WTC11 (cell line): ENCODE measurements around the gene VPS8. TPM values are rescaled to one million over a fixed set of nuclear protein-coding genes. Genes with fewer than 3 reads are reported as not detected.

ENCODE experiments used
- ATAC-seq: fragments of 200-7000 bp; cut with Tn5 transposase; 2 replicates; pipeline ENCODE4 v1.10.0; 2021; ENCODE audit warnings: mild to moderate bottlenecking, moderate library complexity
- CTCF ChIA-PET: fragments of 300-600 bp; sonication (Branson Sonifier 250); formaldehyde crosslinking; loops from one replicate; lab custom pipeline; 2021; ENCODE audit warnings: antibody characterized with exemption; lab: Charles Lee
- POLR2A ChIA-PET: fragments of 350-600 bp; sonication (Branson Sonifier 250); formaldehyde crosslinking; loops from one replicate; lab custom pipeline; 2021; ENCODE audit warnings: antibody characterized with exemption; lab: Charles Lee
- DNase-seq: peaks from one replicate; pipeline ENCODE4 v3.0.0; 2021; ENCODE audit warnings: low spot score
- H3K27ac Mint-ChIP-seq: 2 replicates; pipeline ENCODE4 v1.8.0; 2021; ENCODE audit warnings: mixed read lengths
- H3K27me3 Mint-ChIP-seq: 2 replicates; pipeline ENCODE4 v1.8.0; 2021; ENCODE audit warnings: low read depth, mild to moderate bottlenecking, moderate library complexity, mixed read lengths
- H3K36me3 Mint-ChIP-seq: 2 replicates; pipeline ENCODE4 v1.8.0; 2021; ENCODE audit warnings: mixed read lengths
- H3K4me1 Mint-ChIP-seq: 2 replicates; pipeline ENCODE4 v1.8.0; 2022; ENCODE audit warnings: mixed read lengths
- H3K4me3 Mint-ChIP-seq: 2 replicates; pipeline ENCODE4 v1.8.0; 2021; ENCODE audit warnings: mild to moderate bottlenecking, moderate library complexity, mixed read lengths
- H3K9me3 Mint-ChIP-seq: 2 replicates; pipeline ENCODE4 v1.8.0; 2021; ENCODE audit warnings: mixed read lengths
- CREB1 ChIP-seq: sonication (generic); formaldehyde crosslinking; IDR thresholded peaks from 2 replicates; pipeline ENCODE4 v1.8.0; 2023; ENCODE audit warnings: mild to moderate bottlenecking, missing genetic modification reagents
- JUN ChIP-seq: sonication (generic); formaldehyde crosslinking; IDR thresholded peaks from 2 replicates; pipeline ENCODE4 v1.8.0; 2023; ENCODE audit warnings: mild to moderate bottlenecking, missing genetic modification reagents
- NR2C2 ChIP-seq: sonication (generic); formaldehyde crosslinking; IDR thresholded peaks from 2 replicates; pipeline ENCODE4 v1.8.0; 2022; ENCODE audit warnings: mild to moderate bottlenecking, missing genetic modification reagents
- TCF7 ChIP-seq: sonication (generic); formaldehyde crosslinking; IDR thresholded peaks from 2 replicates; pipeline ENCODE4 v1.8.0; 2022; ENCODE audit warnings: mild to moderate bottlenecking, low read depth, missing genetic modification reagents, moderate library complexity
- ZNF121 ChIP-seq: sonication (generic); formaldehyde crosslinking; IDR thresholded peaks from 2 replicates; pipeline ENCODE4 v1.8.0; 2023; ENCODE audit warnings: missing genetic modification reagents
- ZNF232 ChIP-seq: sonication (generic); formaldehyde crosslinking; IDR thresholded peaks from 2 replicates; pipeline ENCODE4 v1.8.0; 2022; ENCODE audit warnings: mild to moderate bottlenecking, missing genetic modification reagents
- ZNF396 ChIP-seq: fragments of 250-450 bp; sonication (Bioruptor Pico); IDR thresholded peaks from 2 replicates; pipeline ENCODE4 v1.8.0; 2021; ENCODE audit warnings: mild to moderate bottlenecking, moderate library complexity, borderline replicate concordance
- total RNA-seq: library from RNA; stranded (reverse); gene quantifications from 3 replicates; pipeline ENCODE4 v1.2.3, GENCODE V29; 2021
- TF ChIP-seq, protein P1 (sequence below): sonication (generic); formaldehyde crosslinking; IDR thresholded peaks from 2 replicates; pipeline ENCODE4 v1.8.1; 2023; ENCODE audit warnings: mild to moderate bottlenecking, moderate library complexity, missing genetic modification reagents
- TF ChIP-seq, protein P2 (sequence below): sonication (generic); formaldehyde crosslinking; IDR thresholded peaks from 2 replicates; pipeline ENCODE4 v1.8.1; 2022; ENCODE audit warnings: missing genetic modification reagents, borderline replicate concordance
- TF ChIP-seq, protein P3 (sequence below): sonication (generic); formaldehyde crosslinking; IDR thresholded peaks from 2 replicates; pipeline ENCODE4 v1.8.0; 2022; ENCODE audit warnings: mild to moderate bottlenecking, missing genetic modification reagents
- TF ChIP-seq, protein P4 (sequence below): sonication (generic); formaldehyde crosslinking; IDR thresholded peaks from 2 replicates; pipeline ENCODE4 v1.8.1; 2022; ENCODE audit warnings: low read depth, mild to moderate bottlenecking, moderate library complexity, missing genetic modification reagents, borderline replicate concordance
- TF ChIP-seq, protein P5 (sequence below): sonication (generic); formaldehyde crosslinking; IDR thresholded peaks from 2 replicates; pipeline ENCODE4 v1.8.1; 2022; ENCODE audit warnings: low read depth, missing genetic modification reagents, borderline replicate concordance

The VPS8 gene
- total RNA-seq, 1 experiment from 2014 or later = 44.9 TPM

DNA sequence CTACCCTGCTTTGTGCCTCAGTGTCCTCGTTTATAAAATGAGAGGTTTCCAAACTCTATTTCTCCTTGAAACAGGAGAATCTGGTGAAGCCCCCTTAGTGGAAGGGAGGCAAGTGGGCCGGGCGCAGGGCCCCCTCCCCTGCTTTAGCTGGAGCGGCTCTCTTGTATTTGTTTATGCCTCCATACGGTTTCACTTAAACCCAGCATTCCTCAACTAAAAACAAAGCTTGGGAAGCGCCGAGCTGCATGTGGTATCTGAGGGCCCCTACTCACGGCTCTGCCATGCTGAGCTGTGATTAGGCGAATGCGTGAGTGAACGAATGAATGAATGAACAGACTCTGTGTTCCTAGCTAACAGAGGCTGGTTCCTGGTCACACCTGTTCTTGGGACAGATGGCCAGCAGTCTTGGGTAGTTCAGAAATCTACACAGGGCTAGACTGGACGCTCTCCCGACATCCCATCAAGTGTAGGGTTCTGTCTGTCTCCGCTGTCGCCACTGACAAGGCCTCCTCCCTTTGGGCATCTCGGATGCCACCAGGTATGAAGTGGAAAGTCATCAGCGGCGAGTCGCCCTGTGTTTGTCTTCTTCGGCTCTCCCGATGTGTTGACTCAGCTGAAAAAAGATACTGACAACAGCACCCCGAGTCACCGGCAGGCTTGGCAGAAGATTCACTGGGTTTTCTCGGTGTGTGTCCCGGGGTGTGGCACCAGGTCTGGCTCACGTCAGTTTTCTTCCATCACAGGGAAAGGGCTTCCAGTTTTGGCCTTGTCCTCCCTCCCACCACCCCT, 42.4 kb upstream of the VPS8 start (continued):
- TF ChIP-seq, protein P1, sequence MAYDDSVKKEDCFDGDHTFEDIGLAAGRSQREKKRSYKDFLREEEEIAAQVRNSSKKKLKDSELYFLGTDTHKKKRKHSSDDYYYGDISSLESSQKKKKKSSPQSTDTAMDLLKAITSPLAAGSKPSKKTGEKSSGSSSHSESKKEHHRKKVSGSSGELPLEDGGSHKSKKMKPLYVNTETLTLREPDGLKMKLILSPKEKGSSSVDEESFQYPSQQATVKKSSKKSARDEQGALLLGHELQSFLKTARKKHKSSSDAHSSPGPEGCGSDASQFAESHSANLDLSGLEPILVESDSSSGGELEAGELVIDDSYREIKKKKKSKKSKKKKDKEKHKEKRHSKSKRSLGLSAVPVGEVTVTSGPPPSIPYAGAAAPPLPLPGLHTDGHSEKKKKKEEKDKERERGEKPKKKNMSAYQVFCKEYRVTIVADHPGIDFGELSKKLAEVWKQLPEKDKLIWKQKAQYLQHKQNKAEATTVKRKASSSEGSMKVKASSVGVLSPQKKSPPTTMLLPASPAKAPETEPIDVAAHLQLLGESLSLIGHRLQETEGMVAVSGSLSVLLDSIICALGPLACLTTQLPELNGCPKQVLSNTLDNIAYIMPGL (CRISPR knock-in tag) = no peak
- TF ChIP-seq ZNF121 (CRISPR knock-in tag) (no peak), JUN (CRISPR knock-in tag) (no peak), ZNF232 (CRISPR knock-in tag) (no peak), TCF7 (CRISPR knock-in tag) (no peak)

DNA sequence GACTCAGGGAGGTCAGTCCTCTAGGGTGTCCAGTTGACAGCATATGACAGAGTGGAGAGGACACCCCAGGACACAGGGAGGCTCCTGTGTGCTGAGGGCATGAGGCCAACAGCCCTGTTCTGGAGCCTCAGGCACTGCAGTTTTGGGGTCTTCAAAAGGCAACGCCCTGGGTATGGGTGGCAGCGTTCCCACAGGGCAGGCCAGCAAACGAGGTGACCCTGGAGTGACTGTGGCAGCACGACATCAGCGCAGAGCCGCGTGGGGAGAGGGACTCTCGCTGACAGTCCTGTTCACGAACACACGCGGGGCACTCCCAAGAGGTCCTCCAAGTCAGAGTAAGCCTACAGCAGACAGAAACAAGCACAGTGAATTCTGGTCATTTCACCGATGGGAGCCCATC, 41.4 kb upstream of the VPS8 start:
- ChIA-PET CTCF (interaction anchor here (1.1 kb wide), 1 partner anchor 20 kb away, joined by 4 read pairs; no protein-coding TSS in a partner anchor), POLR2A (no interaction called here)
- peaks cover 25% of the 10 kb centered on the region for H3K4me1 Mint-ChIP-seq
- no peak overlapping the region for H3K4me3 Mint-ChIP-seq
- no peaks in the 10 kb centered on the region for H3K9me3 Mint-ChIP-seq
- H3K27me3 Mint-ChIP-seq = no peaks in the 10 kb centered on the region
- H3K27ac Mint-ChIP-seq = no peak overlapping the region
- ATAC-seq (no peak), DNase-seq (no peak)
- H3K36me3 Mint-ChIP-seq = no peaks in the 10 kb centered on the region
- TF ChIP-seq, protein P2, sequence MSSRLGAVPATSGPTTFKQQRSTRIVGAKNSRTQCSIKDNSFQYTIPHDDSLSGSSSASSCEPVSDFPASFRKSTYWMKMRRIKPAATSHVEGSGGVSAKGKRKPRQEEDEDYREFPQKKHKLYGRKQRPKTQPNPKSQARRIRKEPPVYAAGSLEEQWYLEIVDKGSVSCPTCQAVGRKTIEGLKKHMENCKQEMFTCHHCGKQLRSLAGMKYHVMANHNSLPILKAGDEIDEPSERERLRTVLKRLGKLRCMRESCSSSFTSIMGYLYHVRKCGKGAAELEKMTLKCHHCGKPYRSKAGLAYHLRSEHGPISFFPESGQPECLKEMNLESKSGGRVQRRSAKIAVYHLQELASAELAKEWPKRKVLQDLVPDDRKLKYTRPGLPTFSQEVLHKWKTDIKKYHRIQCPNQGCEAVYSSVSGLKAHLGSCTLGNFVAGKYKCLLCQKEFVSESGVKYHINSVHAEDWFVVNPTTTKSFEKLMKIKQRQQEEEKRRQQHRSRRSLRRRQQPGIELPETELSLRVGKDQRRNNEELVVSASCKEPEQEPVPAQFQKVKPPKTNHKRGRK (CRISPR knock-in tag) = no peak
- TF ChIP-seq, protein P3, sequence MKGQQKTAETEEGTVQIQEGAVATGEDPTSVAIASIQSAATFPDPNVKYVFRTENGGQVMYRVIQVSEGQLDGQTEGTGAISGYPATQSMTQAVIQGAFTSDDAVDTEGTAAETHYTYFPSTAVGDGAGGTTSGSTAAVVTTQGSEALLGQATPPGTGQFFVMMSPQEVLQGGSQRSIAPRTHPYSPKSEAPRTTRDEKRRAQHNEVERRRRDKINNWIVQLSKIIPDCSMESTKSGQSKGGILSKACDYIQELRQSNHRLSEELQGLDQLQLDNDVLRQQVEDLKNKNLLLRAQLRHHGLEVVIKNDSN (CRISPR knock-in tag) = no peak
- TF ChIP-seq, protein P4, sequence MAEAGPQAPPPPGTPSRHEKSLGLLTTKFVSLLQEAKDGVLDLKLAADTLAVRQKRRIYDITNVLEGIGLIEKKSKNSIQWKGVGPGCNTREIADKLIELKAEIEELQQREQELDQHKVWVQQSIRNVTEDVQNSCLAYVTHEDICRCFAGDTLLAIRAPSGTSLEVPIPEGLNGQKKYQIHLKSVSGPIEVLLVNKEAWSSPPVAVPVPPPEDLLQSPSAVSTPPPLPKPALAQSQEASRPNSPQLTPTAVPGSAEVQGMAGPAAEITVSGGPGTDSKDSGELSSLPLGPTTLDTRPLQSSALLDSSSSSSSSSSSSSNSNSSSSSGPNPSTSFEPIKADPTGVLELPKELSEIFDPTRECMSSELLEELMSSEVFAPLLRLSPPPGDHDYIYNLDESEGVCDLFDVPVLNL = no peak
- no peak for TF ChIP-seq ZNF232 (CRISPR knock-in tag)

DNA sequence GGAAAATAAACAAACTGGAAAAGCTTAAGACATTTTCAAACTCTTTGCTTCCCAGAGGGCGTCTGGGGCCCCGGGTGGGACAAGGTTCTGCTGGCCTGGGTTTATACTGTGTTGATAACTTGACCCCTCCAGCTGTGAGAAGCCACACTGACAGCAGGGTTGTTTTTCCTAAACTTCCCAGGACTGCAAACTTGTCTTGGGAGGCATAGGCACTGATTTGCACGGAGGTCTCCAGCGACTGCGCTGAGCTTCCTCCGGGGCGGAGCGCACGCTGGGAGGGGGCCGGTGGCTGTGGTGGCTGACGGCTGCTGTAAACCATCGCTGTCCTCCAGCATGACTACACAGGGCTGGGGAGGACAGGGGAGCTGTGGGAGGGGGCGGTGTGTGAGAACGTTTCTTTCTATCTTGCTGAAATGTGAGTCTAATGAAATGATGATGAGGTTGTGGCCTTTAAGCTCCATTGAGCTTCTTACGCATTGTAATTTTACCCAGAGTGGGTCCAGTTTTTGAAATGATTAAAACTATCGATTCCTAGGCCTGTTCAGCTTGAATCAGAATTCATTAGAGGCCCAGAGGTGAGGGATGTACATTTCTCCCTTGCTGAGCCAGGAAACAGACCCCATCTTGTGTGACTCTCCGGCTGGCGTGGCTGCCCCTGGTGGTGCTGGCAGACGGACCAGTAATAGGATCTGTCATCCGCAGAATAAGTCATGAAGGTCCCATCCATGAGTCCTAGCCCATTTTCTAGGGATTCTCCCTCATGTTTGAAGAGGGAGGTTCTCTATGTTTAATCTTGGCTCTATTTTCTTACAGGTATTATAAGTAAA, 40.5 kb upstream of the VPS8 start:
- ATAC-seq = no peak
- no peak for TF ChIP-seq NR2C2 (CRISPR knock-in tag)
- TF ChIP-seq ZNF396 (CRISPR knock-in tag) = no peak
- TF ChIP-seq CREB1 = no peak
- TF ChIP-seq, protein P5, sequence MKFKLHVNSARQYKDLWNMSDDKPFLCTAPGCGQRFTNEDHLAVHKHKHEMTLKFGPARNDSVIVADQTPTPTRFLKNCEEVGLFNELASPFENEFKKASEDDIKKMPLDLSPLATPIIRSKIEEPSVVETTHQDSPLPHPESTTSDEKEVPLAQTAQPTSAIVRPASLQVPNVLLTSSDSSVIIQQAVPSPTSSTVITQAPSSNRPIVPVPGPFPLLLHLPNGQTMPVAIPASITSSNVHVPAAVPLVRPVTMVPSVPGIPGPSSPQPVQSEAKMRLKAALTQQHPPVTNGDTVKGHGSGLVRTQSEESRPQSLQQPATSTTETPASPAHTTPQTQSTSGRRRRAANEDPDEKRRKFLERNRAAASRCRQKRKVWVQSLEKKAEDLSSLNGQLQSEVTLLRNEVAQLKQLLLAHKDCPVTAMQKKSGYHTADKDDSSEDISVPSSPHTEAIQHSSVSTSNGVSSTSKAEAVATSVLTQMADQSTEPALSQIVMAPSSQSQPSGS = no peak
- TF ChIP-seq ZNF121 (CRISPR knock-in tag) = no peak

More for the DNA sequence above, 40.5 kb upstream of the VPS8 start:
- DNase-seq = no peak
- H3K36me3 Mint-ChIP-seq = no peaks in the 10 kb centered on the region
- CTCF ChIA-PET = interaction anchor here (0.6 to 1.4 kb wide), 5 partner anchors 10 to 210 kb away, joined by 3 to 10 read pairs (median 4); partner anchors contain the start of gene EPHB3
- no peak overlapping the region for H3K4me3 Mint-ChIP-seq
- peaks cover 31% of the 10 kb centered on the region for H3K4me1 Mint-ChIP-seq
- no peak overlapping the region for H3K27ac Mint-ChIP-seq
- H3K9me3 Mint-ChIP-seq = no peaks in the 10 kb centered on the region
- POLR2A ChIA-PET = interaction anchor here (0.7 kb wide), 1 partner anchor 35 kb away, joined by 5 read pairs; no protein-coding TSS in a partner anchor
- H3K27me3 Mint-ChIP-seq = no peaks in the 10 kb centered on the region
